Activated T-helper 1 cell treated with Interleukin-2 at 50 U/mL for 16 hours (primary cell): ENCODE results near the gene NPHS2.
"Not testable (repeated sequence)": the region's sequence is repeated elsewhere in the genome, so short reads cannot be mapped to it uniquely, and the experiment has no call there.

ENCODE experiments used
- DNase-seq: peaks from one replicate; pipeline ENCODE4 v3.0.0-alpha.2; 2020; ENCODE audit warnings: low read depth

NPHS2 gene

DNA sequence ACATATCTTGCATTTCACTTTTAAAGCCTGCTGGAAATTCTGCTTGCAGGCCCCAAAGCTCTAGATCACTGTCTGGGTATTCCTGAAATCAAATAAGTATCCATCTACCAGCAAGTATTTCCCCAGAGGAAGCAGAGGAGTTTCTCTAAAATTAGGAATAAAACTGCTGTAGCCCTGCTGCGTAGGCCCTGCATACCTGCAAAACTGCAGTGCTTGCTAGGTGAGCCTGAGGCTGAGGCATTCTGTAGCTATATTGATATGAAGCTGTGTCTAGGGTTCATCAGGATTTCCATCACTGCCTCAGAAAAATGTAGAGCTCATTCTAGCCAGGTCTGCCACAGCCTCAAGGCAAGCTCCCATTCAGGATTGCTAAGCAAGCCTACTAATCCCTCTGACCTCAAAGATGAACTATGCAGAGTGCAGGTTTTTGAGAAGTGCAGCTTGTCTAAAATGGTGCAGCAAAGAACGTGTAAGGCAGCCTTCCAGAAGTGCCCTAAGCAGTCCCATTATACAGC is 28.7 kb downstream of the NPHS2 start:
- no peak for DNase-seq

- DNase-seq: no peak
Observed at GRCh38 chr1:179545321-179545720, 30.4 kb downstream of the NPHS2 start.

DNA sequence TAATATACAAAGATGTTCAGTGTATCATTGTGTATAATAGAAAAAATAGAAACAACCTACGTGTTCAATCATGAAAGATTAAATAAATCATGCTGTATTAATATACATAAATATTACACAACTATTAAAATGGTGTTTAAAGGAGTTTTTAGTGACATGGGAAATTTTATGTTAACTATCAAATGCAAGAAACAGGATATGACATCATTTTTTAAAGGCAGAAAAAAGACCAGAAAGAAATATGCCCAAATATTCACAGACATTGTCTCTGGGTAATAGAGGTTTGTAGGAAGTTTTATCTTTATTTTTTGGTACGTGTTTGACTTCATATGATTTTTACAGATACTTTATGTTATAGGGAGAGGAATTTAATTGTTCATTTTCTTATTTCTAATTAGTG is 34.0 kb downstream of the NPHS2 start:
- DNase-seq: no peak

DNA sequence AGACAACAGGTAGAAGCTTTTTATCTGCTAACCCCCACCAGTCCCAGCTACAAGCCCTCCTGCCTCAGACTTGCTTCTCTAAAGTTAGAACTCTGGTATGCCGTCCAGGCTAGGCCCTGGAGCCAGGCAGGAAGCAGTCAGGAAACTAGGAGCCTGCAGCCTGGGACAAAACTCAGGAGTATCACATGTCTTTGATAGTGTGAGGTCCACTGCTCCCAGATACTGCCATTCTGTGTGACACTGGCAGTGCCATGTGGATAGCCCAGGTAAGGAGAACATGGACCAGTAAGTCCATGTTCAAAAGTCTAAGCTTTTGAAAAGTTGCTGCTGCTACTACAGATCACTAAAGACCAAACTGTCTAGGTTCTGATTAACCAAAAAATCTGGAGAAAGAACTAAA is 45.4 kb downstream of the NPHS2 start:
- DNase-seq: no peak

- no peak for DNase-seq
Observed at GRCh38 chr1:179529482-179530195, 46.1 kb downstream of the NPHS2 start.

DNA sequence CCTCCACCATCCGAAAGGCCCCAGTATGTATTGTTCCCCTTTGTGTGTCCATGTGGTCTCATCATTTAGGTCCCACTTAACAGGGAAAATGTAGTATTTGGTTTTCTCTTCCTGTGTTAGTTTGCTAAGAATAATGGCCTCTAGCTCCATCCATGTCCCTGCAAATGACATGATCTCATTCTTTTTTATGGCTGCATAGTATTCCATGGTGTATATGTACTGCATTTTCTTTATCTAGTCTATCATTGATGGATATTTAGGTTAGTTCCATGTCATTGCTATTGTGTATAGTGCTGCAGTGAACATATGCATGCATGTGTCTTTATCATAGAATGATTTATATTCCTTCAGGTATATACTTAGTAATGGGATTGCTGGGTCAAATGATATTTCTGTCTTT is 57.2 kb downstream of the NPHS2 start:
- not testable (repeated sequence) for DNase-seq

- DNase-seq: no peak
Observed at GRCh38 chr1:179516976-179517705, 58.6 kb downstream of the NPHS2 start.

- DNase-seq: no peak
Observed at GRCh38 chr1:179510038-179510437, 65.7 kb downstream of the NPHS2 start.

GRCh38 chr1:179509384-179509783 is 66.4 kb downstream of the NPHS2 start:
- DNase-seq: no peak

GRCh38 chr1:179506199-179506598 is 69.5 kb downstream of the NPHS2 start:
- DNase-seq: no peak
